ENCODE results near the gene ERC2.

DNA sequence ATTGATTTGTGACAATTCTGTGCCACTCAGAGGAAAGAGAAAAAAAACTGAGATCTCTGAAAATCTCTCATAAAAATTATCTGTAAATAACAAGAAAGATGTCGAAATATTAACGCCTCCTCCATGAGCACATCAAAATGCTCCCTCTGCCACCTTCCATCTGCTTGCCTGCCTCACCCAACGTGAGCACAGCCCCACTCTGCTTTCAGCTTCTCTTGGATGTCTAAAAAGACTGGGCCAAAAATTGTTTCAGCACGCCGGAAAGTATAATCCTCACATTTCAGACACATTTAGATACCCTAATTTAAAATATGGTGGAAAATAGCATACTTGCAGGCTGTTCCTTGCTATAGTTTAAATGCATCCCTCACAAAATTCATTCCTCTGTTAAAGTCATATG lies 57.1 kb downstream of the ERC2 start:
- TF ChIP-seq, protein P1, sequence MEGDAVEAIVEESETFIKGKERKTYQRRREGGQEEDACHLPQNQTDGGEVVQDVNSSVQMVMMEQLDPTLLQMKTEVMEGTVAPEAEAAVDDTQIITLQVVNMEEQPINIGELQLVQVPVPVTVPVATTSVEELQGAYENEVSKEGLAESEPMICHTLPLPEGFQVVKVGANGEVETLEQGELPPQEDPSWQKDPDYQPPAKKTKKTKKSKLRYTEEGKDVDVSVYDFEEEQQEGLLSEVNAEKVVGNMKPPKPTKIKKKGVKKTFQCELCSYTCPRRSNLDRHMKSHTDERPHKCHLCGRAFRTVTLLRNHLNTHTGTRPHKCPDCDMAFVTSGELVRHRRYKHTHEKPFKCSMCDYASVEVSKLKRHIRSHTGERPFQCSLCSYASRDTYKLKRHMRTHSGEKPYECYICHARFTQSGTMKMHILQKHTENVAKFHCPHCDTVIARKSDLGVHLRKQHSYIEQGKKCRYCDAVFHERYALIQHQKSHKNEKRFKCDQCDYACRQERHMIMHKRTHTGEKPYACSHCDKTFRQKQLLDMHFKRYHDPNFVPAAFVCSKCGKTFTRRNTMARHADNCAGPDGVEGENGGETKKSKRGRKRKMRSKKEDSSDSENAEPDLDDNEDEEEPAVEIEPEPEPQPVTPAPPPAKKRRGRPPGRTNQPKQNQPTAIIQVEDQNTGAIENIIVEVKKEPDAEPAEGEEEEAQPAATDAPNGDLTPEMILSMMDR (conservative IDR thresholded peaks at IDR 0.05; ENCODE audit: low read length): no peak
- TF ChIP-seq EZH2phosphoT487 (IDR thresholded peaks at IDR 0.05; ENCODE audit: borderline replicate concordance): no peak
